Karpas-422 (cell line): ENCODE measurements around the gene ARHGDIA. TPM values are rescaled to one million over a fixed set of nuclear protein-coding genes. Genes with fewer than 3 reads are reported as not detected.
A peak's percentile ranks its signal among the peaks of the same experiment; 100 is the strongest.

Experiments used
- DNase-seq: peaks from one replicate; pipeline ENCODE4 v3.0.0-alpha.2; 2015
- H2AFZ ChIP-seq: fragments of 200-600 bp; sonication (generic); 2 replicates; pipeline ENCODE4 v1.6.1; 2014; ENCODE audit warnings: antibody characterized with exemption, low read length, mixed read lengths
- H3K27ac ChIP-seq: fragments of 200-600 bp; sonication (generic); 2 replicates; pipeline ENCODE4 v1.5.1; 2014; ENCODE audit warnings: mild to moderate bottlenecking, low read length, moderate library complexity
- H3K27me3 ChIP-seq: fragments of 200-600 bp; sonication (generic); 2 replicates; pipeline ENCODE4 v1.6.1; 2014; ENCODE audit warnings: low read length, mixed read lengths
- H3K36me3 ChIP-seq: fragments of 200-600 bp; sonication (generic); 2 replicates; pipeline ENCODE4 v1.6.1; 2014; ENCODE audit warnings: low read length, mixed read lengths; ENCODE audit not compliant: insufficient read depth
- H3K4me1 ChIP-seq: fragments of 200-600 bp; sonication (generic); 2 replicates; pipeline ENCODE4 v1.6.1; 2014; ENCODE audit warnings: mild to moderate bottlenecking, low read length, mixed read lengths
- H3K4me2 ChIP-seq: fragments of 200-600 bp; sonication (generic); 2 replicates; pipeline ENCODE4 v1.6.1; 2014; ENCODE audit warnings: low read length, low read depth, mild to moderate bottlenecking; ENCODE audit not compliant: poor library complexity, severe bottlenecking
- H3K4me3 ChIP-seq: fragments of 200-600 bp; sonication (generic); 2 replicates; pipeline ENCODE4 v1.5.1; 2014; ENCODE audit warnings: mild to moderate bottlenecking, antibody characterized with exemption, low read length, mixed read lengths
- H3K79me2 ChIP-seq: fragments of 200-600 bp; sonication (generic); 2 replicates; pipeline ENCODE4 v1.6.1; 2014; ENCODE audit warnings: mild to moderate bottlenecking, low read length, mixed read lengths
- H3K9ac ChIP-seq: fragments of 200-600 bp; sonication (generic); 2 replicates; pipeline ENCODE4 v1.6.0; 2014; ENCODE audit warnings: low read length
- H3K9me2 ChIP-seq: fragments of 200-600 bp; sonication (generic), shearing (Covaris generic); replicated peaks from 2 replicates; pipeline ENCODE4 v1.6.0; 2014; ENCODE audit warnings: mild to moderate bottlenecking, low read length, moderate library complexity; ENCODE audit not compliant: insufficient read depth
- H3K9me3 ChIP-seq: fragments of 300-700, 200-600 bp; sonication (generic); 2 replicates; pipeline ENCODE4 v1.6.1; 2014; ENCODE audit warnings: low read length, mixed read lengths
- H4K20me1 ChIP-seq: fragments of 200-600 bp; sonication (generic); 2 replicates; pipeline ENCODE4 v1.6.1; 2014; ENCODE audit warnings: mild to moderate bottlenecking, antibody characterized with exemption, low read length, low read depth; ENCODE audit not compliant: insufficient read depth
- total RNA-seq: library from RNA; depleted of rRNA; stranded (reverse); fragments of >200 nt; shearing (Covaris generic); gene quantifications from 2 replicates; pipeline ENCODE4 v1.2.3, GENCODE V29; 2014; ENCODE audit warnings: low replicate concordance

ARHGDIA gene
- total RNA-seq, 1 experiment from 2014 or later: 68.5 TPM

GRCh38 chr17:81833160-81833920, 37.8 kb downstream of the ARHGDIA start, which contains the start of gene MCRIP1:
TSS of gene MCRIP1 (minus strand) at chr17:81833291. CDS start at chr17:81824506, 8,785 bp downstream.
- Histone ChIP-seq H3K79me2 (peaks cover 25% of the 10 kb centered on the region), H3K9ac (peak within 1 kb of the TSS; percentile 93), H3K9me2 (no peaks in the 10 kb centered on the region), H2AFZ (peak within 1 kb of the TSS; percentile 1; the same call in 1 of the 2 replicates), H3K9me3 (no peaks in the 10 kb centered on the region), H3K4me1 (peaks cover 30% of the 10 kb centered on the region), H3K27ac (peak within 1 kb of the TSS; percentile 71), H3K4me2 (peak within 1 kb of the TSS; percentile 98), H3K27me3 (no peaks in the 10 kb centered on the region), H3K36me3 (no peaks in the 10 kb centered on the region), H3K4me3 (peak within 1 kb of the TSS; percentile 97), H4K20me1 (no peaks in the 10 kb centered on the region)
- DNase-seq: peak; percentile 98

DNA sequence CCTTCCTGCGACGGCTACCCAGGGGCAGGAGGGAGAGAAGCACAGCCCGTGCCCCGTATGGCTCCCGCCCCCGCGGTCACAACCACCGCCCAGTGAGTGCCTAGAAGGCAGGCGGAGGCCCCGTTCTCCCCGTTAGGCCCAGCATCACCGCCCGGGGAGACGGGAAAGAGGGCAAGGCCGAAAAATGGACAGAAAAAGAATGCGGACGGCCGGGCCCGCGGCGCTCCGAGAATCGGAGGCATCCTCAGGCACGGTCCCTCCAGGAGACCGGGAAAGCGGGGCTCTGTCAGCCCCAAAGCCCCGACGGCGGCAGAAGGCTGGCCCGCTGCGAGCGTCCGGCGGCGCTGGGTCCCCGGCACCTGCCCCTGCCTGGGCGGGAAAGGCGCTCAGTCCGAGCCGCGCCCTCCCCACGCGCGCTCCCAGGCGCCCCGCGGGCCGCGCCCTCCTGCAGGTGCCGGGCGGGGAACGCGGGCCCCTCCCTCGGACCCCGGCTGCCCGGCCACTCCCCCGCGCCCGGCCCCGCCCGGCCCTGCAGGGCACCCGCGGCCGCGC, 38.5 kb downstream of the ARHGDIA start:
- H3K79me2 ChIP-seq: peaks cover 25% of the 10 kb centered on the region
- no peaks in the 10 kb centered on the region for H3K27me3 ChIP-seq
- H3K27ac ChIP-seq: peak overlapping the region; percentile 66
- H3K36me3 ChIP-seq: no peaks in the 10 kb centered on the region
- H3K4me2 ChIP-seq: peak overlapping the region; percentile 98
- H4K20me1 ChIP-seq: no peaks in the 10 kb centered on the region
- peaks cover 30% of the 10 kb centered on the region for H3K4me1 ChIP-seq
- peak; percentile 70 for DNase-seq
- peak overlapping the region; percentile 93 for H3K4me3 ChIP-seq
- H3K9me2 ChIP-seq: no peaks in the 10 kb centered on the region
- H2AFZ ChIP-seq: peak overlapping the region; percentile 1; the same call in 1 of the 2 replicates
- H3K9ac ChIP-seq: peak overlapping the region; percentile 93
- H3K9me3 ChIP-seq: no peaks in the 10 kb centered on the region

DNA sequence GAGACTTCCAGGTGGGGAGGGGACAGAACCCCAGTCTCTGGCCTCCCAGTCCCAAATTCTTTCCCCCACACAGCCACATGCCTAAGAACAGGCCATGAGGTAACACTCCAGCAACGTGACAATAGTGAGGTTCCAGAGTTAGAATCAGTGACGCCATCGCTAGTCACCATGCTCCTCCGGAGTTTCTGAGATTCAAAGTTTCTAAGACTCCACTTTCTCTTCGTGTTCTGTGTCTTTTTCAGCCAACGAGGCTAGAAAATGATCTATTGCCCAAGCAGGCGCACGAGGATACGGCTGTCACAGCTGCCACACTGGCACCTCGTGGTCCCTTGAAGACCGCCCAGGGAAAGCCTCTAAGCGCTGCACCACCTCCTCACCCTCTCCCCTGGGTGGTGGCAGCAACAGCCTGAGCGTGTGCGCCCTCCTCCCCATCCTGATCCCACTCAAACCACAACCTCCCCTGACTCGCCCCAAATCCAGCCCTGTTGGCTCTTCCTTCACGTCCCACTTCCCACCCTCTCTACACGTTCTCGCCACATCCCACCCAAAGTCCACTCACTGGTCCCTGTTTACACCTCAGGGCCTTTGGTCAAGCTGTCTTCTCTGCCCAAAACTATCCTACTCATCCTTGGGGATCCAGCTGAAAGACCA, 39.1 kb downstream of the ARHGDIA start:
- H2AFZ ChIP-seq: peak overlapping the region; percentile 45; the same call in 1 of the 2 replicates
- no peaks in the 10 kb centered on the region for H4K20me1 ChIP-seq
- peaks cover 30% of the 10 kb centered on the region for H3K4me1 ChIP-seq
- H3K9me2 ChIP-seq: no peaks in the 10 kb centered on the region
- no peaks in the 10 kb centered on the region for H3K36me3 ChIP-seq
- peak; percentile 83 for DNase-seq
- H3K9me3 ChIP-seq: no peaks in the 10 kb centered on the region
- peak overlapping the region; percentile 93 for H3K9ac ChIP-seq
- no peaks in the 10 kb centered on the region for H3K27me3 ChIP-seq
- peak overlapping the region; percentile 98 for H3K4me2 ChIP-seq
- H3K4me3 ChIP-seq: peak overlapping the region; percentile 93
- H3K27ac ChIP-seq: peak overlapping the region; percentile 66
- H3K79me2 ChIP-seq: peaks cover 25% of the 10 kb centered on the region

DNA sequence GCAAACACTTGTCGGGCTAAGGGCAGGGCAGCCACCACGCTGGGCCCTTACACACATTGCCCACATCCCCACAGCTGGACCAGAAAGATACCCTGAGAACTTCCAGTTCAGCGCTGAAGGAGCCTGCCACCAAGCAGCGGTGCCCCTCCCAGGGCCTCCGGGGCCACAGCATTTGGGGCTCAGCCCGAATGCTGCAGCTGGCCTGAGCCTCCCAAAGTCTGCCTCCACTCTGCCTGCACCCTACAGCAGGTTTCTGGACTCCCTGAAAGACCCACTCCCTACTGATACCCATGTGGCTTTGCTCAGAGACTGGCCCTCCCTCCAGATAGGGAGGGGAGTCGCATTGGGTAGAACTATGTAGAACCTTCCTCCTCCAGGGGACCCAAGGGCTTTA, 39.6 kb downstream of the ARHGDIA start:
- Histone ChIP-seq H2AFZ (peak overlapping the region; percentile 45; the same call in 1 of the 2 replicates), H3K4me3 (peak overlapping the region; percentile 93), H3K9me2 (no peaks in the 10 kb centered on the region), H3K27ac (peak overlapping the region; percentile 56; the same call in 1 of the 2 replicates), H4K20me1 (no peaks in the 10 kb centered on the region), H3K27me3 (no peaks in the 10 kb centered on the region), H3K4me2 (peak overlapping the region; percentile 98), H3K9me3 (no peaks in the 10 kb centered on the region), H3K36me3 (no peaks in the 10 kb centered on the region), H3K9ac (peak overlapping the region; percentile 93), H3K79me2 (peaks cover 25% of the 10 kb centered on the region), H3K4me1 (peaks cover 30% of the 10 kb centered on the region)
- DNase-seq: no peak

DNA sequence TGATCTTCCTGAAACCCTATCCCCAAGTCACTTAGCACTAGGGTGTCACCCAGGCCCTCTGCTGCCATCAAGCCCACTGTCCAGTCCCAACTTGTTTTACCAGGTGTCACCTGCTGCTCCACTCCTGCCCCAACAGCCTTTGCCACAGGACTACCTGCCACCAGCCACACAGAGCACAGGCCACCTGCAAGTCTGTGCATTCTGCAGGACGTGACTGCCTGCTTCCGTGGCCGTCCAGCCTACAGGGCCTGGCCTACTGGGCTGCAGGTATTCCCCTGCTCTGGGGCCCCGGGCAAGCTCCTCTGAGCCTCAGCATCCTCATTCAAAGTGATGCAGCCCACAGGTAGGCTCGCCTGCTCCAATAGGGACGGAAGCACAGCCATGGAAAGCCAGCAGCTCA, 41.3 kb downstream of the ARHGDIA start:
- Histone ChIP-seq H3K9me3 (no peaks in the 10 kb centered on the region), H4K20me1 (no peaks in the 10 kb centered on the region), H3K9me2 (no peaks in the 10 kb centered on the region), H3K4me1 (peaks cover 30% of the 10 kb centered on the region), H3K27me3 (no peaks in the 10 kb centered on the region), H3K4me2 (no peak overlapping the region), H3K36me3 (no peaks in the 10 kb centered on the region), H3K79me2 (peaks cover 25% of the 10 kb centered on the region), H3K4me3 (no peak overlapping the region), H3K9ac (no peak overlapping the region), H3K27ac (no peak overlapping the region), H2AFZ (no peak overlapping the region)
- no peak for DNase-seq

DNA sequence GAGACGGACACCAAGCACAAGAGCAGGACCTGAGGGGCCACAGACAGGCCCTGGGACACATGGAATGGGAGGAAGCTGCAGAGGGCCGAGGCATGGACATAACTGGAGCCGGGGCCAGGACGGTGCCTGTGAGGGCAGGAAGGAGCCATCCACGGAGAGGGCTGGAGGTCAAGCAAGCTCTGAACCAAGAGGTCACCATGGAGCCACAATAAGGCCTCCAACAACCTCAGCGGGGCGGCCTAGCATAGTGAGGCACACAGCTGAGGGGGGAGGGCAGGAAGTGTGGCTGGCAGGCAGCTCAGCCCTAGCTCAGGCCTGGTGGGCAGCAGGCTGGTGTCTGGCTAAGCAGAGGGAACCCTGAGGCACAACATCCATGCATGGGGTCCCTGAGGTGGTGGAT, 42.5 kb downstream of the ARHGDIA start:
- no peak overlapping the region for H3K4me2 ChIP-seq
- H3K4me3 ChIP-seq: no peak overlapping the region
- no peaks in the 10 kb centered on the region for H3K9me3 ChIP-seq
- peaks cover 20% of the 10 kb centered on the region for H3K4me1 ChIP-seq
- H3K79me2 ChIP-seq: peaks cover 15% of the 10 kb centered on the region
- H3K9ac ChIP-seq: no peak overlapping the region
- no peak for DNase-seq
- H2AFZ ChIP-seq: no peak overlapping the region
- no peak overlapping the region for H3K27ac ChIP-seq
- H4K20me1 ChIP-seq: no peaks in the 10 kb centered on the region
- H3K9me2 ChIP-seq: no peaks in the 10 kb centered on the region
- no peaks in the 10 kb centered on the region for H3K27me3 ChIP-seq
- H3K36me3 ChIP-seq: no peaks in the 10 kb centered on the region

GRCh38 chr17:81825841-81826466, 45.2 kb downstream of the ARHGDIA start:
- Histone ChIP-seq H3K9me2 (no peaks in the 10 kb centered on the region), H3K9me3 (no peaks in the 10 kb centered on the region), H3K9ac (no peak overlapping the region), H3K4me2 (no peak overlapping the region), H3K4me3 (no peak overlapping the region), H3K4me1 (no peaks in the 10 kb centered on the region), H3K79me2 (no peaks in the 10 kb centered on the region), H3K27me3 (no peaks in the 10 kb centered on the region), H4K20me1 (no peaks in the 10 kb centered on the region), H3K27ac (no peak overlapping the region), H3K36me3 (no peaks in the 10 kb centered on the region), H2AFZ (no peak overlapping the region)
- no peak for DNase-seq

DNA sequence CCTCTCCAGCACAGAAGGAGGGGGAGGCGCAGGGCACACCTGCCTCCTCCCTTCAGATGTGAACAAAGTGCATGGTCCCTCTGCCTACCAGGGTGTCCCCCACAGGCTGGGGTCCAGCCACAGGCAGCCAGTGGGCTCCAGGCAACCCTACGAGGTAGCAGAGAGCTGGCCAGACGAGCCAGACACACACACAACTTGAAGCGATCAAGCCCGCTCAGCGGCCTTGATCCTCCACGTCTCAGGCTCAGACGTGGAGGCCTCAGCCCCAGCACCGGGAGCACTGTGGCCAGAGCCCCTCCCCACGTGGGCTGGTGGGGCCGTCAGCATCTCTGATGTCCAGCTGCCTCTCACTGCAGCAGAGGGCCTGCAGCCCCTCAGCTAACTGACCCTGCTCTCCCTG, 46.5 kb downstream of the ARHGDIA start:
- Histone ChIP-seq H3K79me2 (no peaks in the 10 kb centered on the region), H3K4me2 (no peak overlapping the region), H3K27me3 (no peaks in the 10 kb centered on the region), H4K20me1 (no peaks in the 10 kb centered on the region), H3K9me2 (no peaks in the 10 kb centered on the region), H3K9me3 (no peaks in the 10 kb centered on the region), H3K36me3 (no peaks in the 10 kb centered on the region), H3K27ac (no peak overlapping the region), H3K4me3 (no peak overlapping the region), H2AFZ (no peak overlapping the region), H3K9ac (no peak overlapping the region), H3K4me1 (no peaks in the 10 kb centered on the region)
- DNase-seq: no peak
